ENCODE data around the gene DPPA5.

- TF ChIP-seq POLR2A (IDR thresholded peaks at IDR 0.05) (no peak), CTCF (IDR thresholded peaks at IDR 0.05) (no peak)
Measured at GRCh38 chr6:73372516-73372915, 18.4 kb upstream of the DPPA5 start.
